GM19372 (cell line): Measurements from ENCODE around the gene GIT1.
"Not testable (repeated sequence)": the region's sequence is repeated elsewhere in the genome, so short reads cannot be mapped to it uniquely, and the experiment has no call there.

Source experiments
- ATAC-seq: cut with Tn5 transposase; IDR thresholded peaks from one replicate; pipeline ENCODE4 v1.9.1; 2021; ENCODE audit warnings: mild to moderate bottlenecking, low read depth, moderate library complexity; ENCODE audit not compliant: unreplicated experiment

GIT1 gene

DNA sequence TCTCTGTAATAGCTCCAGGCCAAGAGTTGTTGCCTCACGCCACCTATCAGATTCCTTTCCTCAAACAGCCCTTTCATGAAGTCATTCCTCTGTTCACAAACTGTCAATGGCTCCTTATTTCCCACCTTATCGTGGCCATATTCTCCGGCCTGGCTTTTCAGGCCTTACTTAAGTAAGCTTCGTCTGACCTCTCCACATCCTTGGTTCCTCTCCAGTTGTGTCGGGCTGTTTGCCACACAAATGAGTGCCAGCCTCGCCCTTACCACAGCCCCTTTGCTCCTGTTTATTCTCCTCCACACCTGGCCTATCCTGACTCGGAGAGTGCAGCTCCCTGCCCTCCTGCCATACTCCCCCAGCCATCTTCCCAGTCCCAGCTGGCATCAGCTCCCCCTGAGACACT is 18.9 kb downstream of the GIT1 start:
- no peak for ATAC-seq

DNA sequence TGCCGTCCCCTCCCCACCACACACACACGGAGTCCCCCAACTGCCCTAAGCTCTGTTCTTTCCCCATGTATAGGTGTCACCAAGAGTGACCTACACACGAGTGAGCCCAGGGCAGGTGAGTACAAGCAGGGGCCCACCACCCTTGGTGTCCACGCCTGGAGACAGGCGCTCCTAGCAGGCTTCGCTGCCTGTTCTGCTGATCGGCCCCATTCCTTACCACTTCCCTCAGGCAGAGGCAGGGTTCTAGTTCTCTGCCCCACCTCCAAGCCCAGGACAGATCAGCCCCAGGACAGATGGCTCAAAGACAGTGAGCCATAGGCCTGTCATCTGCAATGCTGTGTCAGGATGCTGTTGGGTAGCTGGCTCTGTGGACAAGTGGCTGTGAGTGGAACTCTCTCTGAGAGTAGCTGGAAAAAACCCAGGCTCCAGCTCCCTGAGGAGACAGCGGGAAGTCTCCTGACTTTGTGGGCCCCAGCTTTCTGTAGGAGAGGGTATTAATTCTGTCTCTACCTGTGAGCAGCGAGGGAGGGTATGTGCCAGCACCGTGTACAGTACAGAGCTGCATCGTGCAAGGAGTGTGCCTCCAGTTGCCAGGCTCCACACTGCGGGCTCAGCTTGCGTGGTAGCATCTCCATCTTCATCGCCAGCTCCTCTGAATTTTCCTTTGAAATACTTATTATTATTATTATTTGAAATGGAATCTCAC is 20.1 kb downstream of the GIT1 start:
- ATAC-seq, result no peak

DNA sequence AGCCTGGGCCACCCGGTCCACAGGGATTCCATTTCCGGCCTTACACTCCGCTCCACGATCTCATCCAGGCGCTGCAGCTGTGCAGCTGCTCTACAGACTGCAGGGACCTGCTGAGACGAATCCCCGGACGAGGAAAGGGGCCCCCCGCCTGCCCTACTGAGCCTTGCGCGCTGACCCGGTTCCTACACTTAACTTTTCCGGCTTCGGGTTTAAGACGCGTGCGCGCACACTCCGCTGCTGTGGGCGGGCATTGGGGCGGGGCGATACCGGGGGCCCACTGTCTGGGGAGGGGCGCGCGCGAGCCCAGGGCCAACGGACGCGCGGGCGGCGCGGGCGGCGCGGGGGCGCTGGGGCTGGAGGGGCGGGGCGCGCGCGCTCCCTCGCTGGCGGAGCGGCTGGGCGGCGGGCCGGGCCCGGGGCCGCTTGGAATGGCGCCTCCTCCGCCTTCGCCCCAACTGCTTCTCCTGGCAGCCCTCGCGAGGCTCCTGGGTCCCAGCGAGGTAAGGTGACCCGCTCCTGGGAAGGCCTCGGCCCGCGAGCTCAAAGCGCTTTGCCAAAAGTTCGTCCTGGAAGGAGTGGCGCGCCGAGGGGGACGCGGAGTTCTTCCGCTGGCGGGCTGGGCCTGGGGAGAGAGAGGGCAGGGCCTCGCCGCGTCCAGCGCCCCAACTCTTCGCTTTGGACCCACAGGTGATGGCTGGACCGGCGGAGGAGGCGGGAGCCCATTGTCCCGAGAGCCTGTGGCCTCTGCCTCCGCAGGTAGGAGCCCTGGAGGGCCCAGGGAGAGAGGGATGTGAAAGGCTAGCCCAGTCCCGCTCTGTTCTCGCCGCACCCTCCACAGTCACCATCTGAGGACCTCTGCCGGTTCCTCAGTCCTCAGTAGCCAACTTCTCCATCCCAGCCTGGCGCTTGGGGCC is 20.9 kb downstream of the GIT1 start, which contains the start of gene TP53I13:
TP53I13 (plus strand) TSS at position 371 of the 914 bp plus-strand sequence; CDS start at position 429, 58 bp downstream.
- ATAC-seq, result peak; percentile 31

DNA sequence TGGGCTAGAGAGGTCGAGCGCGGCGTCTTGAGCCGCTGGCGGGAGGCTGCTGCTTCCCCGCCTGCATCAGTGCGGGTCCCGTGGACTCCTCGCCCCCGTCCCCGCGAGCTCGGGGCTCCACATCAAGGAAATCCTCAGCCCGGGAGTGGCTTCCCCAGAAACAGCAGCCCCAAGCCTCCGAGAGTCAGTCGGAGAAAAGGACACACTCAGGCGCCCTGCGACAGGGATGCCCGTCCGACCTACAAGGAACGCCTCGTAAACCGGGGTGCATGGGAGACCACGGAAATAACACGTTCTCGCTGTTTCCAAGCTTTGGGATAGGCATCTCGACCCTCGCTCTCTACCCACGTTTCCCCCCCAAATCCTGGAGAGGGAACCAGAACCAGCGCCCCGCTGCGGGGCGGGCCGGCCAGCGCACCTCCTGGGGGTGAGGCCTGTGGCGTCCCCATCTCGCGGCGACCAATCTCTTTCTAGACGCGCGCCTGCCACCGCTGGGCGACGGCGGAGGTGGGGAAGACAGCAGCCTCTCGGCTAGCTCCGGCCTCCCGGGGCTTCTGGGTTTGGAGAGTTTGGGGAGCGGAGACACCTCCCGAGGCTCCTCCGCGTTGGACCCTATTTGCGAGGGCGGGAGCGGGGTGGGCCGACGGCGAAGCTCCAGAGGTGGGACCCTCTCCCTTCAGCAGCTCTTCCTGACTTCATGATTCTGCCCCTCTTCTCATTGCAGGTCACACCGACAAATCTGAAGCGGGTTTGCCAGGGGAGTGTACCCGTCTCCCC is 21.7 kb downstream of the GIT1 start:
- peak; percentile 32 for ATAC-seq

DNA sequence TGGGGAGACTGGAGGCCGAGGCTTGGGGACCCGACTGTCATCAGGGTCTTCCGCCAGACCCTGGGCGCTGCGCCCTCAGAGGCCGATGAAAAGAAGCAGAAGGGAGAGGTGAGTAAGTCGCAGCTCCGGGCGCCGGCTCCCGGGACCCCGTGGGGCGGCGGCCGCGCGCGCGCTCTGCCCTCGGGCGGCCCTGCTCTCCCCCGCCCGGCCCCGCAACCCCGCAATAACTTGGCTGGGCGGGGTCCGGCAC is 22.2 kb downstream of the GIT1 start:
- ATAC-seq, result peak; percentile 17

DNA sequence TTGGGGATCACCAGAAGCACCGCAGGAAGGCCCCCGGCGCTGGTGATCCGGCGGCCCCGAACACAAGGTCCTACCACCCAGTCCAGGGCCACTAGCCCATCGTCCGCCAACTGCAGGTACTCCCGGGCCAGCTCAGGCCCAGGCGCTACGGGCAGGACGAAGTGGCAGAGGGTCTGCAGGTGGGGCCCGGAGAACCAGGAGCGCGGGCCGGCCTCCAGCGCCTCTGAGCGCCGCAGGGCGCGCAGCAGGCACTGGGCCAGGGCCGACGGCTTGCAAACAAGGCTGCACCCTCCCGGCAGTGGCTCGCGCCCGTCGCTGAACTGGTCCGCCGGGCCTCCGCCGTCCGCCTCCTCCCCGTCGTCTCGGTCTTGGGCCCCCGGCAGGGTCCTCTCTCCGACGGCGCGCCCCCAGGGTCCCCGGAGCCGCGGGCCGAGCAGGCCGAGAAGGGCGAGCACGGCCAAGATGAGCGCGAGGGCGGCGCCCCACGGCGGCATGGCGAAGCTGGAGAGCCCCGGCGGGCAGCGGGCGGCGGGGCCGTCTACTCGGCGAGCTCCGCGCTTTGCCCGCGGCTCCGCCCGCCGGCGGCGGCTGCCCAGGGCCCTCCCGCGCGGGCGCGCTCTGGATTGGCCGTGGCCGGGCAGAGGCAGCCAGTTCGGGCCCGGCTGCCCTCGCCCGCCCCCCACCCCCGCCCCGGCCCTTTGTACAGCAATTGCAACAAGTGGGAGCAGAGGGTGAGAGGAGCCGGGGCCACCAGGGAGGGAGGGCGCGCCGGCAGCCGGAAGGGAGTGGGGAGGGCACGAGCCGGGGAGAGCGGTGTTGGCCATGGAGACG is 22.8 kb downstream of the GIT1 start, which contains the start of gene ABHD15:
ABHD15 (minus strand) TSS at position 565 of the 831 bp plus-strand sequence; CDS start at position 494, 71 bp downstream.
- peak; percentile 31 for ATAC-seq

DNA sequence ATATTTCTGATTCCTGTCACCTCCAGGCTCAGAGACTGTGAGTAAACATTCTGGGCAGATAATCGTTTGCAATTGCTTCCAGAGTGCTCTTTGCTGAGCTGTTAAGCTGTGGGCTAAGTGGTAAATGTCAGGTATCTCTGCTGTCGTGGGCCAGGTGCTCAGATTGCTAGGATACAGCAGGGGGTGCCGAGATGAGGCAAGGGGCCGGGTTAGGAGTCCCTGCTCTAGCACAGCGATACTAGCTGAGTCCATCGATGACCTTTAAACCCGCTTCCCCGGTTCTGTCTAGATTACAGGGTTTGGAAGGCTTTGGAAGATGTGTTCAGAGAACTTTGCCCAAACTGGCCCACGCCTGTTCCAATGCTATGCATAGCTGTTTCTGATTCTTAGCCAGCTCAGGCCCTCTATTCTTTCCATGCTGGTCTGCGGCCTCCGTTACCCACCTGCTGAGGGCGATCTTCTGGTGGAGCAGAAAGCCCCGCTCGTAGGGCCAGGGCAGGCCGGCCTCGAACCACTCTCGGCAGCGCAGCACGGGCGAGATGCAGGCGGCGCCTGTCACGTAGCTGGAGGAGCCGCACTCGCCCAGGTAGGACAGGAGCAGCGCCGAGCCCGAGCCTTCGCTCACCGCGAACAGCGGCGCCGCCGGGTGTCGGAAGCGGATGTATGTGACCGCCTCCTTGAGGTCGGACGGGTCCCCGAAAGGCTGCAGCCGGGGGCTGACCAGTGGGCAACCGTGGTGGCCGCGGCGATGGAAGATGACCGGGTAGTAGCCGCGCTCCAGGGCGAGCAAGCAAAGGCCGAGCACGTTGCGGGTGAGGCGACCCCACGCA is 23.6 kb downstream of the GIT1 start:
- no peak for ATAC-seq

DNA sequence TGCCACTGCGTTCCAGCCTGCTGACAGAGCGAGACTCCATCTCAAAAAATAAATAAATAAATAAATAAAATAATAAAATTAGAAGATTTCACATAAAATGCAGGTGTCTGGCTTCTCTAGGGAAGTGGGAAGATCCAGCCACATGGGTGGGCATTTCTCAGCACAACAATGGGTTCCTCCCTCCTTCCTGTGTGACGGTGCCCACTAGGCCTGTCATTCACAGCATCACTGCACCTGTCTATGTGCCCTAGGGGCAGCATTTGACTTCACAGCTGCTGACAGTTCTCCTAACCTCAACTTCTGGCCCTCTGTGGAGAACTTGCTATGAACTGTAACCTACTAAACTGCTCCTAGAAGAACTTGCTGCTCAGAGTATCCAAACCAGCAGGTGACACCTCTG is 25.6 kb downstream of the GIT1 start:
- ATAC-seq, result no peak

DNA sequence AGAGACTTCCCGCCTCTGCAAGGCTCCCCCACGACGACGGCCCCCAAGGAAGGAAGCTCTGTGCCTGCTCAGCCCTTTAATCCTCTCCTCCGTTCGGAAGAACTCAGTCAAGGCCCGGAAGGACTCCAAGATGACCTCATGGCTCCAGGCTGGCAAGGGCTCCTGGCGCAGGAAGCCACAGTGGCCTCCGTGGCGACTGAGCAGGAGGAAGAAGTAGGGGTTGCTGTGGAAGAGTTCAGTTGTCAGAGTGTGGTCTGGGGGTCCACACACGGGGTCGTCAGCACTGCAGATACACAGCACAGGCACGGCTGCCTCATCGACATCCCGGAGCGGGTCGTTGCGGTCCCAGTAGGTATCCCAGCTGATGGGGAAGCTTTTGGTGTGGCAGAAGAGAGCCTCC is 26.8 kb downstream of the GIT1 start:
- ATAC-seq, result no peak

DNA sequence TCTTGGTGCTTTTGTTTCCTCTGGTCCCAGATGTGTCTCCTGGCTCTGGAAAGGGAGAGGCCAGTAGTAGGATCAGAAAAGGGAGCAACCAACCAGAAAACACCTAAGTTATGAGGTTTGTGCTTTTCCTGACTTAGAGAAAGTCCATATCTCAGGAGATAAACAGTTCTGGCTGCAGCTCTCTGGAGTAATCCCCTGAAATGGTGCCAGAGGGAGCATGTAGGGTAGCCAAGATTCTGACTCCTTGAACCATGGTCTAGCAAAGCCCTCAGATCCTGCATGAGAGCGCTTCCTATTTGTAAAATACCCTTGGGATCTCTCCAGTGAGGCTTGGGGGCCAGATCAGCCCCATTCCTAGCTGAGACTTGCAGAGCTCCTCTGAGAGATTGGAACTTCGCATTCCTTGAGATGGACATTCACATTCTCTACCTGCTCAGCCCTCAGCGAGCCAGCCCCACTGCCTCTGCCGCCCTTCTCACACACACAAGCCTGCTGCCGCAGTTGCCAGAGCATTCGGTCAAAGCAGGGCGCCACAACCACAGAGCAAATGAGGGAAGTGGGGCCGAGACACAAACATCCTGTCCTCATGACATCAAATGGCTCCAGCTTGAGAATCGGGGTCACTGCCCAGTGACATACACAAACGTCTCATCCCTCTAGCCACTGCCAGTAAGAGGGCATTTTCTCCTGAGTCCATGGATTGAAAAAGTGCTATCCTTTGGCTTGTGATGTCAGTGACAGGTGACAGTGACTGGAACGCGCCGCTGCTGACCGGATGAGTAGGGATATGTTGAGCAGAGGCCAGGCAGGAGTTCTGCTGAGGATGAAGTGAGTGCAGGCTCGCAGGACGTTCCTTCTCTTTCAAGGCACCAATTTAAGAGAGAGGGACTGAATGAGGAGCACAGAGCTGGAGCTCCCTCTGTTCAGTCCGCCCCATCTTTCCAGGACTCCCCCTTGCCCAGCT is 27.6 kb downstream of the GIT1 start:
- no peak for ATAC-seq

DNA sequence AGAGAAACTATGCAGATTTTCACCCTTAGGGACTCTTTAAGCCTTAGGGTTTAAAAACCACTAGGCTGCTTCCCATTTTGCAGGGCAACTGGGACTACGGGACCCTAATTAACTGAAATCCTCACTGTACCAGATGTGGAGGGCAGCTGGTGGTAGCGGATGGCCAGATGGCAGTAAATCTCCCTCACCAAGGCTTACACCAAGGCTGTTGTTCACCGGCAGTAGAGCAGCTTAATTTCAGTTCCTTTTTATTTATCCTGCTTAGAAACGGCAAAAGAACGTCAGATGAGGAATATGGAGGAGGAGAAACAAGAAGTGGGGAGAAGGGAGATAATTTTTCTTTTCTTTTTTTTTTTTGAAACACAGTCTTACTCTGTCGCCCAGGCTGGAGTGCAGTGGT is 29.1 kb downstream of the GIT1 start:
- ATAC-seq, result no peak

DNA sequence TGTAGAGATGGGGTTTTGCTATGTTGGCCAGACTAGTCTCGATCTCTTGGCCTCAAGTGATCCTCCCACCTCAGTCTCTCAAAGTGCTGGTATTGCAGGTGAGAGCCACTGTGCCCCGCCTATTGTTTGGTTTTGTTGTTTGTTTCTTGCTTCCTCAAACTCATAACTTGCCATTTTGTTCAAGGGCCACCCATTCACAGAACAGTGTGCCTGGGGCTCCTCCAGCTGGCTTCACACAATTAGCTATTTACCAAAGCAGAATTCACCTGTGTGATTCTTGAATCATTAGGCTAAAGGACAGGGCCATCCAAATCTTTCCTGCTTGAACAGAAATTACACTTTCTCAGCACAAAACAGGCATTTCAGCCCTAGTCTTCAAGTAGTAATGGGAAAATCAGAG is 29.8 kb downstream of the GIT1 start:
- no peak for ATAC-seq

DNA sequence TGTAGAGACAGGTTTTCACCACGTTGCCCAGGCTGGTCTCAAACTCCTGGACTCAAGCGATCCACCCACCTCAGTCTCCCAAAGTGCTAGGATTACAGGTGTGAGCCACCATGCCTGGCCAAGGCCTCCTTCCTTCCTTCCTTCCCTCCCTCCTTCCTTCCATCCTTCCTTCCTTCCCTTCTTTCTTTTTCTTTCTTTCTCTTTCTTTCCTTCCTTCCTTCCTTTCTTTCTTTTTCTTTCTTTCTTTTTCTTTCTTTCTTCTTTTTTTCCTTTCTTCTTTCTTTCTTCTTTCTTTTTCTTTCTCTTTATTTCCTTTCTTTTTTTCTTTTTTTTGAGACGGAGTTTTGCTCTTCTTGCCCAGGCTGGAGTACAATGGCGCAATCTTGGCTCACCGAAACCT is 31.3 kb downstream of the GIT1 start:
- ATAC-seq, result not testable (repeated sequence)

DNA sequence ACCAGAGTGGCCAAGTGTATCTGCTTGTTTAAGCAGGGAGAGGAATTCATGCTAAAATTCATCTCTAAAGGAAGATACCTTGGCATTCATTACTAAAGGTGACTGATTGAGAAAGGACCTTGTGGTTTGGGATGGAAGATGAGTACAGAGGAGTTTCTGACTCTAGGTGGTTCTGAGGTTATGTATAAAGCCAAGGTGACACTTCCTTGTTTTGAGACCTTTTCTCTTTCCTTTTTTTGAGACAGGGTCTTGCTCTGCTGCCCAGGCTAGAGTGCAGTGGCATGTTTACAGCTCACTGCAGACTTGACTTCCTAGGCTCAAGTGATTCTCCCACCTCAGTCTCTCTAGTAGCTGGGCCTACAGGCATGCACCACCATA is 31.7 kb downstream of the GIT1 start:
- no peak for ATAC-seq

DNA sequence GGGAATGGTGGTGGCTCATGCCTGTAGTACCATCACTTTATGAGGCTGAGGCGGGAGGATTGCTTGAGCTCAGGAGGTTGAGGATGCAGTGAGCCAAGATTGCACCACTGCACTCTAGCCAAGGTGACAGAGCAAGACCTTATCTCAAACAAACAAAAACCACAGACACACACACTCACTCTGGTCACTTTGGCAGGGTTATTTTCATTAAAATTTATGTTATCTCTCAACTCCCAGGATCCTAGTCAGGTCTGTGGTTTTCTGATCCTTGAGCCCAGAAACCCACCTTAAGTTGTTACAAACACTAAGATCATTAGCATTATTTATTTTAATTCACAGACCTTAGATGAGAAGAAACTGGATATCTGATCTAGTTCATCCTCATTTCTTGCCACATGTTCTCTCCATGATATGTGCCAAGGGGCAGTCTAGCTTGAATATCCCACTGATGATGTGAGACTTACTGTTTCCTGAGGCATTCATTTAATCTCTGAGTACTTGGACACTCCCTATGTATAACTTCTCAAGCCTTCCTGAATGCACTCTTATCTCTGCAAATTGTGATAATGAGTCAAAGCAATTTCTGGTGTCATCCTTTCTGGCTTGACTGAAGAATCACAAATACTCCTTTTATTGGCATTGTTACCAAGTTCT is 32.2 kb downstream of the GIT1 start:
- no peak for ATAC-seq

DNA sequence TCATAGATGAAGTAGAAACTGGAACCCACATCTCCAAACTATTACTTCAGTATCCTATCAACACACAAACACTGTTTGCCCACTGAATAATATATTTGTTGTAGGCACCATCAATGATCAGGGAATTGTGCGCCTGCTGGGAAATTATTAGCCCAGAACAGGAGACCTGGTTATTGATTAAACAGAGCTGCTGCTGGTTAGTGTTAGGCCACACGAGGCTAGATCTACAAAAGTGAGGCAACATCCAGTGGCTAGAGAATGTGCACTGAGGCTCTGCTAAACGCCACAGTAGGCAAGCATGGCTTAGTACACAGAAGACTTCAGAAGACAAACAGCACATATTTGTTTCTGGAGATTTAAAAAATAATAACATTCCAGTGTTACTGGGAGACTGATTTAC is 33.6 kb downstream of the GIT1 start:
- ATAC-seq, result no peak

DNA sequence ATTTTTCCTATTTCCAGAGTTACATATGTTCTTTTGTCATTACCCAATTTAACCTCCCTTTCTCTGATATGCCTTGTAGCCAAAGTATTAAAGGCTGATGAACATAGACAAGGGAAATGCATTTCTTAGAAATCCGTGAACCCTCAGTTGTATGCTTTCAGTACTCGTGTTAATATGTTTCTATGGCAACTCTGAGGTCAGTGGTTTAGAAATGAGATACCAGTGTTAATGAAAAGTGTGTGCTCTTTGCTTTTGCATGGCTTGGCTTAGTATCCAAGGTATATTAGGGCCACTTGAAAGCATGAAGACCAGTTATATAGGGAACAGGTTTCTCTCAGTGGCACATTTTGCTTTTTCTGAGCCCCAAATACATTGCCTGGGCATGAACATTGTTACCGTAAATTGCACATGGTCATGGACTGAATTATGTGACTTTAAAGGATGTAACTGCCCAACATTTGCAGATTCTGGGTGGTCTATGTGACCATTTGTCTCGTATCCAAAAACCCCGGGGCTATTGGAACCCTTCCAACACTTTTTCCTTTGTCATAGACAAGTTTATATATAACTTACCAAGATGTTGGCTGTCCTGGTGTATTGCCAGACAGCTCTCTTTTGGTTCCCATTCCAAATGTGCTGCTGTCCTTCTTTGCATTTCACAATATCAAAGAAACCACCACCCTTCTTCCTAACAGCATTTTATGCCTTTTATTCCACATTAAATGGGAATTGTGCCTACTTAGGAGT is 40.1 kb downstream of the GIT1 start:
- ATAC-seq, result no peak
